GM12878 (cell line): ENCODE results near the gene CGB2. TPM values are rescaled to one million over a fixed set of nuclear protein-coding genes. Genes with fewer than 3 reads are reported as not detected.

Experiments
- ATAC-seq: fragments of 200-7000 bp; cut with Tn5 transposase; 3 replicates; pipeline ENCODE4 v1.9.1; 2020; ENCODE audit warnings: mild to moderate bottlenecking, moderate library complexity
- BruUV-seq: library from RNA; stranded (reverse); fragments of 400-500 nt; replicated peaks from 2 replicates; lab custom pipeline; 2021; lab: Mats Ljungman, UMichigan
- CTCF ChIA-PET: fragments of 300-600 bp; sonication (Branson Sonifier 250); formaldehyde crosslinking; extraction: SDS; loops from one replicate; lab custom pipeline; 2021; ENCODE audit warnings: inconsistent platforms; lab: Yijun Ruan, JAX
- POLR2A ChIA-PET: fragments of 350-600 bp; formaldehyde crosslinking; extraction: SDS; loops from one replicate; lab custom pipeline; 2021; ENCODE audit warnings: inconsistent platforms; lab: Charles Lee
- RAD21 ChIA-PET: fragments of 300-600 bp; sonication (Branson Sonifier 250); formaldehyde crosslinking; loops from one replicate; lab custom pipeline; 2023; ENCODE audit warnings: antibody characterized with exemption; ENCODE audit not compliant: unreplicated experiment; lab: Charles Lee
- SMC1A ChIA-PET: fragments of 300-600 bp; sonication (Branson Sonifier 250); formaldehyde crosslinking; loops from one replicate; lab custom pipeline; 2023; ENCODE audit not compliant: unreplicated experiment, uncharacterized antibody; lab: Charles Lee
- DNase-seq: peaks from one replicate; pipeline ENCODE4 v3.0.0-alpha.2; 2011; ENCODE audit warnings: low read depth, low spot score
- FAIRE-seq: peaks from 3 replicates; lab custom pipeline; 2011; peaks lifted over from hg19 to GRCh38; lab: Jason Lieb, UNC
- H2AFZ ChIP-seq: 2 replicates; pipeline ENCODE4 v1.6.0; 2011; ENCODE audit warnings: low read depth, low read length, control low read depth; ENCODE audit not compliant: control insufficient read depth
- H3K27ac ChIP-seq: 2 replicates; pipeline ENCODE4 v1.5.1; 2011; ENCODE audit warnings: control low read depth; ENCODE audit not compliant: control insufficient read depth, insufficient read depth
- H3K27me3 ChIP-seq, 2 experiments: replicated peaks in 1 of 2; 2 replicates each; pipeline versions ENCODE4 v1.6.0 to v1.6.1; 2011; ENCODE audit warnings: low read length in 1 of 2; ENCODE audit not compliant: control insufficient read depth in 2 of 2, insufficient read depth in 2 of 2
- H3K36me3 ChIP-seq, 2 experiments: 2 replicates each; pipeline ENCODE4 v1.5.1; 2011; ENCODE audit warnings: low read length in 1 of 2; ENCODE audit not compliant: control insufficient read depth in 2 of 2, insufficient read depth in 2 of 2
- H3K4me1 ChIP-seq: 2 replicates; pipeline ENCODE4 v1.6.1; 2011; ENCODE audit warnings: mild to moderate bottlenecking, low read length, moderate library complexity, mixed read lengths; ENCODE audit not compliant: control insufficient read depth, insufficient read depth
- H3K4me2 ChIP-seq: 2 replicates; pipeline ENCODE4 v1.6.0; 2011; ENCODE audit warnings: control low read depth; ENCODE audit not compliant: control insufficient read depth, insufficient read depth
- H3K4me3 ChIP-seq: fragments of 200-600 bp; sonication (generic); 2 replicates; pipeline ENCODE4 v1.5.1; 2016
- H3K79me2 ChIP-seq: 2 replicates; pipeline ENCODE4 v1.6.0; 2011; ENCODE audit warnings: low read length; ENCODE audit not compliant: control insufficient read depth, insufficient read depth
- H3K9ac ChIP-seq: 2 replicates; pipeline ENCODE4 v1.8.0; 2011; ENCODE audit warnings: low read length, control low read depth, mixed read lengths; ENCODE audit not compliant: control insufficient read depth, insufficient read depth
- H3K9me3 ChIP-seq: replicated peaks from 3 replicates; pipeline ENCODE4 v1.5.1; 2011; ENCODE audit warnings: mild to moderate bottlenecking, low read length; ENCODE audit not compliant: control insufficient read depth, insufficient read depth
- H4K20me1 ChIP-seq: 2 replicates; pipeline ENCODE4 v1.6.0; 2011; ENCODE audit not compliant: control insufficient read depth, insufficient read depth
- E4F1 ChIP-seq: fragments of 450-650 bp; IDR thresholded peaks from 2 replicates; pipeline ENCODE4 v1.6.1; 2018; ENCODE audit warnings: borderline replicate concordance, mild to moderate bottlenecking; ENCODE audit not compliant: partially characterized antibody
- GATAD2B ChIP-seq: fragments of 450-650 bp; conservative IDR thresholded peaks from 2 replicates; pipeline ENCODE4 v1.6.1; 2017; ENCODE audit warnings: low read depth, mild to moderate bottlenecking, moderate library complexity
- HDGF ChIP-seq: fragments of 450-650 bp; IDR thresholded peaks from 2 replicates; pipeline ENCODE4 v1.6.1; 2016; ENCODE audit warnings: antibody characterized with exemption
- NFYB ChIP-seq: IDR thresholded peaks from 2 replicates; pipeline ENCODE4 v1.6.1; 2011; ENCODE audit warnings: low read depth, mild to moderate bottlenecking, low read length, improper control_type of control experiment, moderate library complexity; ENCODE audit not compliant: insufficient read depth
- POU2F2 ChIP-seq: IDR thresholded peaks from 3 replicates; pipeline ENCODE4 v1.6.1; 2011; ENCODE audit warnings: low read depth, mild to moderate bottlenecking, low read length, borderline replicate concordance
- WGBS: methylation state at CpG from one replicate; pipeline ENCODE4 v1.1.6; 2016; ENCODE audit warnings: low lambda C conversion rate; ENCODE audit not compliant: insufficient replicate concordance, insufficient coverage; ENCODE audit errors: missing lambda C conversion rate; 5-methylcytosine and 5-hydroxymethylcytosine counted together
- in situ Hi-C: fragments of 300-500 bp; cut with MboI; formaldehyde crosslinking; loops from 9 replicates; pipeline ENCODE4 v1.14.3; 2018; ENCODE audit warnings: mixed read lengths
- intact Hi-C: fragments of 100-400 bp; cut with micrococcal nuclease; formaldehyde crosslinking; loops from one replicate; pipeline ENCODE4 v1.14.2; 2022; ENCODE audit not compliant: unreplicated experiment
- microRNA-seq: library from miRNA; unstranded; fragments of <30 nt; microRNA quantifications from one replicate; pipeline ENCODE4, GENCODE V29; 2018
- polyA plus RNA-seq, 11 experiments: library from polyadenylated mRNA; depleted of rRNA in 4 of 11; unstranded in 6 of 11; stranded (reverse) in 5 of 11; fragments of >200 nt; fragmentation: Nextera tagmentation in 4 of 11; fragmentation: Illumina TruSeq in 1 of 11; extraction: Ambion mirVana in 4 of 11; extraction: Trizol in 1 of 11; gene quantifications; 1 replicate in 1 of 11; 2 replicates in 10 of 11; pipeline versions ENCODE4 v1.2.1 to v1.2.3, GENCODE V29; 2011 to 2016; ENCODE audit warnings: inconsistent platforms in 2 of 11, missing spikeins in 2 of 11, low read depth in 1 of 11
- small RNA-seq: library from RNA; depleted of rRNA; stranded (forward); fragments of <200 nt; gene quantifications from one replicate; pipeline ENCODE3, GENCODE V24; 2014
- total RNA-seq, 4 experiments: library from RNA; depleted of rRNA in 3 of 4; stranded (reverse); fragments of >200 nt in 3 of 4; fragmentation: Illumina TruSeq in 1 of 4; extraction: Trizol in 1 of 4; gene quantifications; 2 replicates each; pipeline versions ENCODE4 v1.2.1 to v1.2.3, GENCODE V29; 2013 to 2021

The CGB2 gene
- total and polyA plus RNA-seq, 10 of the 15 experiments (the other 5 are each of a cell fraction or from before 2014, with no cell fraction given) = 0.20 to 0.37 TPM; not detected in 8

GRCh38 chr19:49080392-49080791 is 48.7 kb downstream of the CGB2 start (continued):
- TF ChIP-seq E4F1 = no peak

GRCh38 chr19:49081273-49081672 is 49.6 kb downstream of the CGB2 start:
- H3K27ac ChIP-seq = no peak overlapping the region
- POLR2A ChIA-PET = no interaction called here
- 0% methylated on average over 1 of the region's 1 CpG for WGBS
- ATAC-seq (no peak), DNase-seq (no peak), FAIRE-seq (no peak)
- H4K20me1 ChIP-seq = no peaks in the 10 kb centered on the region
- in situ Hi-C loops (no loop called here), intact Hi-C loops (no loop called here)
- H3K4me1 ChIP-seq = no peaks in the 10 kb centered on the region
- no peak overlapping the region for H2AFZ ChIP-seq
- H3K9me3 ChIP-seq = no peaks in the 10 kb centered on the region; the same call in 2 of the 3 replicates
- RAD21 ChIA-PET = no interaction called here
- no peaks in the 10 kb centered on the region for H3K27me3 ChIP-seq
- H3K36me3 ChIP-seq = no peaks in the 10 kb centered on the region
- SMC1A ChIA-PET = no interaction called here
- no peak overlapping the region for H3K9ac ChIP-seq
- no peak overlapping the region for H3K4me3 ChIP-seq
- H3K79me2 ChIP-seq = peaks cover 11% of the 10 kb centered on the region
- no peak for TF ChIP-seq POU2F2
- no peak for TF ChIP-seq HDGF
- TF ChIP-seq NFYB = no peak
- TF ChIP-seq GATAD2B = no peak
- CTCF ChIA-PET = interaction anchor here (1.4 kb wide), 1 partner anchor 26 kb away, joined by 4 read pairs; no protein-coding TSS in a partner anchor
- no peak overlapping the region for H3K4me2 ChIP-seq
- no TSS peak for BruUV-seq

Small RNAs within 50 kb of the gene (microRNA-seq; reads per million reads assigned to microRNA genes)
- gene MIR6798 = not detected

Small RNAs within 50 kb of the gene (small RNA-seq; reads per million reads assigned to genes)
- gene MIR6798 (0.12 reads per million), gene RN7SL708P (not detected)

Other genes with a start within 250 kb of the CGB2 start
Only the 7 nearest of the 25 such genes appear.
- gene LHB, start 14.8 kb upstream of the CGB2 start, total RNA-seq (2014; rRNA removed) = 0.34 TPM in 1 of 2 replicates, not detected in the other
- not detected in 2 replicates for gene LHB, start 14.8 kb upstream of the CGB2 start, total RNA-seq (2014; rRNA removed; fragmentation: Illumina TruSeq; extraction: Trizol)
- 0.46 TPM in 1 of 2 replicates, not detected in the other for gene LHB, start 14.8 kb upstream of the CGB2 start, total RNA-seq (2021)
- not detected in 2 replicates for gene LHB, start 14.8 kb upstream of the CGB2 start, polyA plus RNA-seq (2011; rRNA removed)
- gene LHB, start 14.8 kb upstream of the CGB2 start, polyA plus RNA-seq (2014; fragmentation: Illumina TruSeq; extraction: Trizol) = not detected in 2 replicates
- under 1 TPM in 1 of 2 experiments, not detected in 1; 0.20 TPM for gene LHB, start 14.8 kb upstream of the CGB2 start, polyA plus RNA-seq (2014; fragmentation: Nextera tagmentation; extraction: Ambion mirVana)
- gene LHB, start 14.8 kb upstream of the CGB2 start, polyA plus RNA-seq (2014; rRNA removed) = 0.28 TPM in 1 of 2 replicates, not detected in the other
- gene LHB, start 14.8 kb upstream of the CGB2 start, polyA plus RNA-seq (2016; fragmentation: Nextera tagmentation; extraction: Ambion mirVana) = under 1 TPM; 0.60 to 0.72 TPM
- not detected in 2 replicates for gene CGB3, start 7.6 kb upstream of the CGB2 start, total RNA-seq (2014; rRNA removed)
- gene CGB3, start 7.6 kb upstream of the CGB2 start, total RNA-seq (2014; rRNA removed; fragmentation: Illumina TruSeq; extraction: Trizol) = not detected in 2 replicates
- gene CGB3, start 7.6 kb upstream of the CGB2 start, total RNA-seq (2021) = not detected in 2 replicates
- gene CGB3, start 7.6 kb upstream of the CGB2 start, polyA plus RNA-seq (2011; rRNA removed) = not detected in 2 replicates
- not detected in 2 replicates for gene CGB3, start 7.6 kb upstream of the CGB2 start, polyA plus RNA-seq (2014; fragmentation: Illumina TruSeq; extraction: Trizol)
- gene CGB3, start 7.6 kb upstream of the CGB2 start, polyA plus RNA-seq (2014; fragmentation: Nextera tagmentation; extraction: Ambion mirVana) = not detected
- not detected in 2 replicates for gene CGB3, start 7.6 kb upstream of the CGB2 start, polyA plus RNA-seq (2014; rRNA removed)
- not detected for gene CGB3, start 7.6 kb upstream of the CGB2 start, polyA plus RNA-seq (2016; fragmentation: Nextera tagmentation; extraction: Ambion mirVana)
- gene CGB1, start 5.0 kb downstream of the CGB2 start, total RNA-seq (2014; rRNA removed) = not detected in 2 replicates
- gene CGB1, start 5.0 kb downstream of the CGB2 start, total RNA-seq (2014; rRNA removed; fragmentation: Illumina TruSeq; extraction: Trizol) = not detected in 2 replicates
- not detected in 2 replicates for gene CGB1, start 5.0 kb downstream of the CGB2 start, total RNA-seq (2021)
- not detected in 2 replicates for gene CGB1, start 5.0 kb downstream of the CGB2 start, polyA plus RNA-seq (2011; rRNA removed)
- gene CGB1, start 5.0 kb downstream of the CGB2 start, polyA plus RNA-seq (2014; fragmentation: Illumina TruSeq; extraction: Trizol) = not detected in 2 replicates
- not detected for gene CGB1, start 5.0 kb downstream of the CGB2 start, polyA plus RNA-seq (2014; fragmentation: Nextera tagmentation; extraction: Ambion mirVana)
- not detected in 2 replicates for gene CGB1, start 5.0 kb downstream of the CGB2 start, polyA plus RNA-seq (2014; rRNA removed)
- not detected for gene CGB1, start 5.0 kb downstream of the CGB2 start, polyA plus RNA-seq (2016; fragmentation: Nextera tagmentation; extraction: Ambion mirVana)
- gene CGB5, start 12.0 kb downstream of the CGB2 start, total RNA-seq (2014; rRNA removed) = not detected in 2 replicates
- gene CGB5, start 12.0 kb downstream of the CGB2 start, total RNA-seq (2014; rRNA removed; fragmentation: Illumina TruSeq; extraction: Trizol) = not detected in 2 replicates
- not detected in 2 replicates for gene CGB5, start 12.0 kb downstream of the CGB2 start, total RNA-seq (2021)
- not detected in 2 replicates for gene CGB5, start 12.0 kb downstream of the CGB2 start, polyA plus RNA-seq (2011; rRNA removed)
- not detected in 2 replicates for gene CGB5, start 12.0 kb downstream of the CGB2 start, polyA plus RNA-seq (2014; fragmentation: Illumina TruSeq; extraction: Trizol)
- gene CGB5, start 12.0 kb downstream of the CGB2 start, polyA plus RNA-seq (2014; fragmentation: Nextera tagmentation; extraction: Ambion mirVana) = not detected
- gene CGB5, start 12.0 kb downstream of the CGB2 start, polyA plus RNA-seq (2014; rRNA removed) = not detected in 2 replicates
- gene CGB5, start 12.0 kb downstream of the CGB2 start, polyA plus RNA-seq (2016; fragmentation: Nextera tagmentation; extraction: Ambion mirVana) = not detected
- not detected in 2 replicates for gene CGB8, start 17.2 kb downstream of the CGB2 start, total RNA-seq (2014; rRNA removed)
- not detected in 2 replicates for gene CGB8, start 17.2 kb downstream of the CGB2 start, total RNA-seq (2014; rRNA removed; fragmentation: Illumina TruSeq; extraction: Trizol)
- not detected in 2 replicates for gene CGB8, start 17.2 kb downstream of the CGB2 start, total RNA-seq (2021)
- not detected in 2 replicates for gene CGB8, start 17.2 kb downstream of the CGB2 start, polyA plus RNA-seq (2011; rRNA removed)
- not detected in 2 replicates for gene CGB8, start 17.2 kb downstream of the CGB2 start, polyA plus RNA-seq (2014; fragmentation: Illumina TruSeq; extraction: Trizol)
- gene CGB8, start 17.2 kb downstream of the CGB2 start, polyA plus RNA-seq (2014; fragmentation: Nextera tagmentation; extraction: Ambion mirVana) = not detected
- not detected in 2 replicates for gene CGB8, start 17.2 kb downstream of the CGB2 start, polyA plus RNA-seq (2014; rRNA removed)
- not detected for gene CGB8, start 17.2 kb downstream of the CGB2 start, polyA plus RNA-seq (2016; fragmentation: Nextera tagmentation; extraction: Ambion mirVana)
- gene CGB7, start 25.9 kb downstream of the CGB2 start, total RNA-seq (2014; rRNA removed) = not detected in 2 replicates
- gene CGB7, start 25.9 kb downstream of the CGB2 start, total RNA-seq (2014; rRNA removed; fragmentation: Illumina TruSeq; extraction: Trizol) = not detected in 2 replicates
- not detected in 2 replicates for gene CGB7, start 25.9 kb downstream of the CGB2 start, total RNA-seq (2021)
- not detected in 2 replicates for gene CGB7, start 25.9 kb downstream of the CGB2 start, polyA plus RNA-seq (2011; rRNA removed)
- not detected in 2 replicates for gene CGB7, start 25.9 kb downstream of the CGB2 start, polyA plus RNA-seq (2014; fragmentation: Illumina TruSeq; extraction: Trizol)
- not detected for gene CGB7, start 25.9 kb downstream of the CGB2 start, polyA plus RNA-seq (2014; fragmentation: Nextera tagmentation; extraction: Ambion mirVana)
- gene CGB7, start 25.9 kb downstream of the CGB2 start, polyA plus RNA-seq (2014; rRNA removed) = not detected in 2 replicates
- gene CGB7, start 25.9 kb downstream of the CGB2 start, polyA plus RNA-seq (2016; fragmentation: Nextera tagmentation; extraction: Ambion mirVana) = under 1 TPM in 1 of 2 experiments, not detected in 1; 0.06 TPM
- gene NTF4, start 32.9 kb downstream of the CGB2 start, total RNA-seq (2014; rRNA removed) = not detected in 2 replicates
- not detected in 2 replicates for gene NTF4, start 32.9 kb downstream of the CGB2 start, total RNA-seq (2014; rRNA removed; fragmentation: Illumina TruSeq; extraction: Trizol)
- gene NTF4, start 32.9 kb downstream of the CGB2 start, total RNA-seq (2021) = not detected in 2 replicates
- not detected in 2 replicates for gene NTF4, start 32.9 kb downstream of the CGB2 start, polyA plus RNA-seq (2011; rRNA removed)
- not detected in 2 replicates for gene NTF4, start 32.9 kb downstream of the CGB2 start, polyA plus RNA-seq (2014; fragmentation: Illumina TruSeq; extraction: Trizol)
- gene NTF4, start 32.9 kb downstream of the CGB2 start, polyA plus RNA-seq (2014; fragmentation: Nextera tagmentation; extraction: Ambion mirVana) = not detected
- gene NTF4, start 32.9 kb downstream of the CGB2 start, polyA plus RNA-seq (2014; rRNA removed) = not detected in 2 replicates
- not detected for gene NTF4, start 32.9 kb downstream of the CGB2 start, polyA plus RNA-seq (2016; fragmentation: Nextera tagmentation; extraction: Ambion mirVana)